ENCODE results near the gene PAWR.
A peak's percentile ranks its signal among the peaks of the same experiment; 100 is the strongest.
"Not testable (repeated sequence)": the region's sequence is repeated elsewhere in the genome, so short reads cannot be mapped to it uniquely, and the experiment has no call there.

PAWR gene

DNA sequence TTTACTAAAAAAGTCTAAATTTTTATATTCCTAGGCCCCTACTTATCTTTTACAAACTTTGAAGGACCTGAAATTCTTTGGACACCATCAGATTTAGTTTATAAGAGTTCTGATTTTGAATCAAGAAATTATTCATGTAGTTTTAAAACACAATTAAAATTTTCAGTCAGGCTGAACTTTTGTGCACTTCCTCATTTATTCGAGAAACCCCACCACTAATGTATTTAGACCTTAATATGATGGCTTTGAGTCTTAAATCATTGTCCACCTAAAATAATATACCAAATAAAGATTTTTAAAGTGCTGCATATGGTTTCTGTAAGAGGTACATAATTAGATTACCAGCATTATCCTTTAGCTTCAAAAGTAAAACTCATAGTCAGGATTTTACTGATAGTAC, 103.4 kb downstream of the PAWR start:
- DNase-seq, result no peak

DNA sequence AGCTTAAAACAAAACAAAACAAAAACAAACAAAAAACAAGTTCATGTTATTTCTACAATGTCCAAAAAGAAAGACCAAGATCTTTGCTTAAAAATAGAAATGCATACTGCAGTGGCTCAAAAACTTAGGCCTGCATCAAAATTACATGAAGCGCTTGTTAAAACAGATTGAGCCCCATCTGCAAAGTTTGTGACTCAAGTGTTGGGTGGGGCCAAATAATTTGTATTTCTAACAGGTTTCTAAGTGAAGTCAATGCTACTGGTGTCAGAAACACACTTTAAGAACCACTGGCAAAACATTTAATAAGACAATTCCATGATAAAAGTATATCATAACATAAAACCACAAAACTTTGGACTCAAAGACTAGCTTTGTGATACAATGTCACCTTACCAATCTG, 105.6 kb downstream of the PAWR start:
- DNase-seq, result no peak

DNA sequence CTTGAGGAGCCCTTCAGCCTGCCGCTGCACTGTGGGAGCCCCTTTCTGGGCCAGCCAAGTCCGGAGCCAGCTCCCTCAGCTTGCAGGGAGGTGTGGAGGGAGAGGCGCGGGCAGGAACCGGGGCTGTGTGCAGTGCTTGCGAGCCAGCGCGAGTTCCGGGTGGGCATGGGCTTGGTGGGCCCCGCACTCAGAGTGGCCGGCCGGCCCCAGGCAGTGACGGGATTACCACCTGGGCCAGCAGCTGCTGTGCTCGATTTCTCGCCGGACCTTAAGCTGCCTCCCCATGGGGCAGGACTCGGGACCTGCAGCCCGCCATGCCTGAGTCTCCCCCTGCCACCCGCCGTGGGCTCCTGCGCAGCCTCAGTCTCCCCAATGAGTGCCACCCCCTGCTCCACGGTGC, 116.9 kb downstream of the PAWR start:
- no peak for DNase-seq

DNA sequence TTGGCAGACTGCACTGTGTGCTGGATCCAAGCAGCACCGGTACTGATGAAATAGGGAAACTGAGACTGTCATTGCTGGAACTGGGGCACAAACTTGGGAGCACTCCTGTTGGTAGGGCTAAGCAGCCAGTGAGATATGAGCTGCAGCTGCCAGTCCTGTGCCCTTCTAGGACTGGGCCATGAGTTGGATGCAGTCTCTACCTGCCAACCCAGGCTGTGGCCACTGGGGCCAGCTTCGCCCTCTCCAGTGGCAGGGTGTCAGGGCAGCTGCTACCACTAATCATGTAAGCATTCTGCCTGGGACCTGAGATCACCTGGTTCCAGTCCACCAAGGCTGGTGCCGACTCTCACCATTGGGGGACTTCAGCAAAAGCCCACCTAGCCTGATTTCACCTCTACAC, 121.1 kb downstream of the PAWR start:
- no peak for DNase-seq

DNA sequence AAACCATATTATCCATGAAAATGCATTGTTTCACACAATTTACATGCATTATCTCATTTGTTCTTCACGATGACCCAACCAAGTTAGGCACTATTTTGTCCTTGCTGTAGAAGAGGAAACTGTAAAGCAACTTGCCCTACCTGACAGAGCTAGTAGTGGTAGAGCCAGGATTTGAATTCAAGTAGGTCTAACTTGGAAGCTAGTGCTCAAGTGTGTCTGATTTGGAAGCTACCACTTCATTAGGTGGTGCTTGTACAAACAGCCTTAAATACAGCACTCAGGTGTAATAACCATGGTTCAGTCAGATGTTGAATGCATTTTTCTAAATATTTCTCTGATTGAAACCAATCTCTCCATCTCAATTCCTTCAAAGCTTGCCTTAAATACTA, 123.6 kb downstream of the PAWR start:
- DNase-seq, result no peak

DNA sequence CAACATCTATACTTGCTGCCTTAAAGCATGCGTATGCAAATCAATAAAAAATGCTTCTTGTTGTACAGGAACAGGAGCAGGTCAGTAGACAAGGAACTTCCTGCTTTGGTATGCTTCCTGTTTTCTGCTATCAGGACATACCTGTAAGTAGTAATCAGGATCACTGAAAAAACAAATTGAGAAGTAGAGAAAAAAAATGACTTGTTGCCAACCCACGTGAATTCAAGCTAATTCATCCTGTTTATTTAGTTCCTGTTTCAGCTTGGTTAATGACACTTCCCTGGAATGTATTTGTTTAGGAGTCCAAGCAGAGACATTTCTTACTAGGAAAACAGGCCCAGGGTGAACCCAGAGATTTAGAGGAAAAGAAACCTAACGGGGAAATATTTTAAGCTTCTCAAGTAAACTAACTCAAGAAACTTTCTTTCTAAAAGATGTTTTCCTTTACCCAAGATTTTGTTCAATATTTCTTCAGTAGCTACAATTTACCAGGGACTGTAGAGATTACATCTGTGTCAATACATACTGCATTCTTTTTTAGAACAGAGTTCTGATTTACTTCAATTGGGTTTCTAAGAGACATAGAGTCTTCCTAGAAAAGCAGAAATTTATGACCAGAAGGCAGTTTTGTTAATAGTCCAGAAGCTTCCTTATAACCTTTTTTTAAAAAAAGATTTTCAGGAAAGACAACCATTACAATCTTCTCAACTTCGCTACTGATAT, 124.2 kb downstream of the PAWR start:
- no peak for DNase-seq

DNA sequence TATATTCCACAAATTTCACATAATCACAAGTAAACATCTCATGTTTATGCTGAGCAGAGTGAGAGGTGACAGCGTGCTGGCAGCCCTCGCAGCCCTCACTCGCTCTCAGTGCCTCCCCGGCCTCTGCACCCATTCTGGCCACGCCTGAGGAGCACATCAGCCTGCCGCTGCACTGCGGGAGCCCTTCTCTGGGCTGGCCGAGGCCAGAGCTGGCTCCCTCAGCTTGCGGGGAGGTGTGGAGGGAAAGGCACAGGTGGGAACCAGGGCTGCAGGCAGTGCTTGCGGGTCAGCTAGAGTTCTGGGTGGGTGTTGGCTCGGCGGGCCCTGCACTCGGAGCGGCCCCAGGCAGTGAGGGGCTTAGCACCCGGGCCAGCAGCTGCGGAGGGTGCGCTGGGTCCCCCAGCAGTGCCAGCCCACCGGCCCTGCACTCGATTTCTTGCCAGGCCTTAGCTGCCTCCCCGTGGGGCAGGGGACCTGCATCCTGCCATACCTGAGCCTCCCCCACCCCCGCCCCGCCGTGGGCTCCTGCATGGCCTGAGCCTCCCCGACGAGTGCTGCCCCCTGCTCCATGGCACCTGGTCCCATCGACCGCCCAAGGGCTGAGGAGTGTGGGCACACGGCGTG, 125.9 kb downstream of the PAWR start:
- not testable (repeated sequence) for DNase-seq

DNA sequence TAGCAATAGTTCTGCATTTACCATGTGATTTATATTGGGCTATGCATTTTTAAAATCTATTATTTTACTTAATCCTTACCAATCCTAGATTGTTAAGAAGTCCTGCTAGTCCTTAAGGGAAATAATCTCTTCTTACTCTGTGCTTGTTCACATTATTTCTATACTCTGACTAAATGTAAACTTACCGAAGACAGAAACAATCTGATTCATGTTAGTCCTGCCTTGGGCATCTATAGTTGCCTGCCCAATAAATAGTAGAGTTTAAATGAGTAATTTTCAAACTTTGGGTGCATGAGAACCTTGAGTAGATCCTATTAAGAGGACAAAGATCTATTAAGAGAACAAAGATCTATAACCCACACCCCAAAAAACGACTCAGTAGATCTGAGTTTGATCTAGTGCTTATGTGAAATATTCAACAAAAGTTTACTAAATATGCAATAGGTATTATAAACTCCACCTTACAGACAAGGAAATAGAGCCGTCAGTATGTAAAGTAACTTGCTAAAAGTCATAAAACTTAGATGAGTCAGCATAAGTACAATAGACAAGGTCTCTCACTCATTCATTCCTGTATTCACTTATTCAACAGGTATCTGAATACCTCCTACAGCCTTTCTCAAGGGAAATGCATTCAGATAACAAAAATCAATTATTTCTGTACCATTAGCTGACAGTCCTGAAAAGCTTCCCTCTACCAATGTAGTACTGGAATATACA, 127.6 kb downstream of the PAWR start:
- DNase-seq, result no peak

DNA sequence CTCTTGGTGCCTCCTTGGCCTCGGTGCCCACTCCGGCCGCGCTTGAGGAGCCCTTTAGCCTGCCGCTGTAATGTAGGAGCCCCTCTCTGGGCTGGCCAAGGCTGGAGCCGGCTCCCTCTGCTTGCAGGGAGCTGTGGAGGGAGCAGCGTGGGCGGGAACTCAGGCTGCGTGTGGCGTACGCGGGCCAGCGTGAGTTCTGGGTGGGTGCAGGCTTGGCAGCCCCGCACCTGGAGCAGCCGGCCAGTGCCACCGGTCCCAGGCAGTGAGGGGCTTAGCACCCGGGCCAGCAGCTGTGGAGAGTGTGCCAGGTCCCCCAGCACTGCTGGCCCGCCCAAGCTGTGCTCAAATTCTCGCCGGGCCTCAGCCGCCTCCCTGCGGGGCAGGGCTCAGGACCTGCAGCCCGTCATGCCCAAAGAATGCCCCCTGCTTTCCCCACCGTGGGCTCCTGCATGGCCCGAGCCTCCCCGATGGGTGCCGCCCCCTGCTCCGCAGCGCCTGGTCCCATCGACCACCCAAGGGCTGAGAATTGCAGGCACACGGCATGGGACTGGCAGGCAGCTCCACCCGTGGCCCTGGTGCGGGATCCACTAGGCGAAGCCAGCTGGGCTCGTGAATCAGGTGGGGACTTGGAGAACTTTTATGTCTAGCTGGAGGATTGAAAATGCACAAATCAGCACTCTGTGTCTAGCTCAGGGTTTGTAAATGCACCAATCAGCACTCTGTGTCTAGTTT, 129.2 kb downstream of the PAWR start:
- DNase-seq, result no peak

DNA sequence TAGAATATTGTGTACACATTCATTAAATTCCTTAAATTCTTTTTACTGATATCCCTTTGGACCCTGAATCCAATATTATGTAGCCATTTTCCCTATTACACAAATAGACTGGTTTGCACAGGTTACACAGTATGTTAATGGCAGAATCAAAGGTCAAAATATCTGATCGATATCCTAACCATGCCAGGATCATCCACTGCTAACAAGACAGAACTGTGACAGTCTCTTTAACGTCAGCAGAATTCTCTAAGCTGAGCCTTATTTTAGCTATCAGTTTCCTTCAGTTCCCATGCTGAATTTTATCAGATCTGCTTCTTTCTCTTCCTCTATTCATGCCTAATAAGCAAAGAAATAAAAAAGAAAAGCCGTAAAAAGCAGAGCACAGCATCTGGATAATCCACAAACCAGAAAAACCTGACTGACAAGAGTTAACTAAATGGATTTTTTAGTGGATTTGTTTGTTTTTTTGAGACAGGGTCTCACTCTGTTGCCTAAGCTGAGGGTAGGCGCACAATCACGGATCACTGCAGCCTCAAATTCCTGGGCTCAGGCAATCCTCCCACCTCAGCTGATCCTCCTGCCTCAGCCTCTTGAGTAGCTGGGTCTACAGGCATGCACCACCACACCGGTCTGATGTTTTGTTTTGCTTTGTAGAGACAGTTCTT, 130.4 kb downstream of the PAWR start:
- DNase-seq, result no peak

DNA sequence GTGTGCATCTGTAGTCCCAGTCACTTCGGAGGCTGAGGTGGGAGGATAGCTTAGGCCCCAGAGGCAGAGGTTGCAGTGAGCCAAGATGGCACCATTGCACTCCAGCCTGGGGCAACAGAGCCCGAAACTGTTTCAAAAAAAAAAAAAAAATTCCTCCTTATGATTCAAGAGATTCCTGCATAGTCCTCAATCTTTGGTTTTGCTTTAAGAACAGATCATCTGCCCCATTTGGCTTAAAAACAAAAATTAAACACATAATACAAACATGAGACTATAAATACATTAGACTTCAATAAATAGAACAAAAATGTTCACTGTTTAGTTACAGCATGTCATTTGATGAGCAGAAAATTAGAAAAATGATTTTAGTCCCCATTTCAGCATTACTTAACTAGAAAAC, 131.2 kb downstream of the PAWR start:
- DNase-seq, result no peak

DNA sequence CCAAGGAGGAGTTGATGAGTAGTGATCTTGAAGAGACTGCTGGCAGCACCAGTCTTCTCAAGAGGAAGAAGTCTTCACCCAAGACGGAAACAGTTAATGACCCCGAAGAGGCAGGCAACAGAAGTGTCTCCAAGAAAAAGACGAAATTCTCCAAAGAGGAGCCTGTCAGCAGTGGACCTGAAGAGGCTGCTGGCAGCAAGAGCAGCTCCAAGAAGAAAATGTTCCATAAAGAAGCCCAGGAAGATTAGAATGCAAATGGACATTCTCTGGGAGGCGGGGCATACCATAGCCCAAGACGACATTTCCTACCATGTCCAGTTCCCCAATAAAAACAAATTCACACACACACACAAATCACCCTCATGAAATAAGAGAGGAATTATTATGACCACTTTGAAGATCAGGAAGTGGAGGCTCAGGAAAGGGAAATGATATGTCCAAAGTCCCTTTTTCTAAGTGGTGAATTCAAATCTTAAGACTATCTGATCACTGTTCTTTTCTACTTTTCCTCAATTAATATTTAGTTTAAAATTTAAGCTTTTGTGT, 131.8 kb downstream of the PAWR start:
- no peak for DNase-seq

DNA sequence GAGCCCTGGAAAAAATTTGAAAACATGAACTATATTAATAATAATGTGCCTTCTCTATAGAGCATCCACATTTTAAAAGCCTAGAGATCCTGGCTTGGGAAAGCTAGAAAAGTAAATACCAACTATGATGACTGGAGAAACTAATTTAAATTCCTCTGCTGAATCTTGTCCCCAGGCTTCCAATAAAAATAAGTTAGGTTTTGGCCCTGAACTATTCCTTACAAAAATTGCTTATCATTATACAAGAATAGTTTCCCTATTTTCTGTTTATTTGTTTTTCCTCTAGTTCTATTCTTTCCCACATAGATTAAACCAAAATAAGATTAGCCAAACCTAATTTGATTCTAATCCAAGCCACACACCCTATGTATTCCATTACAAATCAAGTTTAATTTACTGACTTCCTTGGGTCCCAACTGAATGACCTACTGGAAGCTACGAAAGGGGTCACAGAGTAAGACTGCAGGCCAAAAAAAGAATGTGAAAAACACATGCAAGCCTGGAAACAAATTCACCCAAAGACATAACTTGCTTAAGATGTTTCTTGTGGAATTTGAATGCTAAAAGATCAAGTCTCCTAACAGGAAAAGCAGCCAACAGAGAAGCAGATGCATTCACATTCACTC, 133.0 kb downstream of the PAWR start:
- no peak for DNase-seq

DNA sequence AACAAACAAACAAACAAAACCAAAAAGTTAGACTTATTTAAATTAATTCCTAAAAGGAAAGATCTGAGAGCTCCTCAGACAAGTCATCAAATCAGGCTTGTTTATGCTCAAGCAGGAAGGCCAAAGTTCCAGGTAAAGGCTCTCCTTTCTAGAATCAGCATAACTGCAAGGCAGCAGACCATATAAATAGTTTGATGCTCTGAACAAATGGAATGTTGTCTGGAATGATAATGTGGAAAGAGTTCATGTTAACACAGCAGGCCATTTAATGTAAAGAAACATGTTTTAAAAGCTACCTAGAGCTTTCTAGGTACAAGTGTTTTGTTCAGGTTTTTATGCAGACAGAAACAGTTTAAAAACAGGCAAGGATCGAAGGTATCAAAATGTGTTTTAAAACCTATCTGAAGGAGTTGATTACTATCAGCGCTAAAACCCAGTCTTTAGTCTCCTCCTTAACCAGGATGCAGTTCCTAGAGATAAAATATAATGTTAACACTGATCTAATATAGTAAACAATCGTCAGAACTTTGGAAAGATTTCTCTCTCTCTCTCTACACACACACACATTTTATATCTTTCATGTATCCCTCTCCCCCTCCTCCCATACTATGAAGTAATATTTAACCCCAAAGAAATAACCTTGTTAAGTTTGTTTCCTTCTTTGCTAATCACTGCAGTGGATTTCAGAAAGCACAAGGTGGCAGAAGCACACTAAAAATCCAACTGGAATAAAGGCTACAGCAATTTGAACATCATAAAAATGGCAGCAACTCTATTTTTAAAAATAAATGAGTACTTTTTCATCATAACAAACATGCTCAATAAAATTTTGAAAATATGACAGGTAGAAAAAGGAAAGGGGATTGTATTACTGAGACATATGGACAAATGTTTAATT, 135.5 kb downstream of the PAWR start:
- DNase-seq, result peak; percentile 26 to 37

DNA sequence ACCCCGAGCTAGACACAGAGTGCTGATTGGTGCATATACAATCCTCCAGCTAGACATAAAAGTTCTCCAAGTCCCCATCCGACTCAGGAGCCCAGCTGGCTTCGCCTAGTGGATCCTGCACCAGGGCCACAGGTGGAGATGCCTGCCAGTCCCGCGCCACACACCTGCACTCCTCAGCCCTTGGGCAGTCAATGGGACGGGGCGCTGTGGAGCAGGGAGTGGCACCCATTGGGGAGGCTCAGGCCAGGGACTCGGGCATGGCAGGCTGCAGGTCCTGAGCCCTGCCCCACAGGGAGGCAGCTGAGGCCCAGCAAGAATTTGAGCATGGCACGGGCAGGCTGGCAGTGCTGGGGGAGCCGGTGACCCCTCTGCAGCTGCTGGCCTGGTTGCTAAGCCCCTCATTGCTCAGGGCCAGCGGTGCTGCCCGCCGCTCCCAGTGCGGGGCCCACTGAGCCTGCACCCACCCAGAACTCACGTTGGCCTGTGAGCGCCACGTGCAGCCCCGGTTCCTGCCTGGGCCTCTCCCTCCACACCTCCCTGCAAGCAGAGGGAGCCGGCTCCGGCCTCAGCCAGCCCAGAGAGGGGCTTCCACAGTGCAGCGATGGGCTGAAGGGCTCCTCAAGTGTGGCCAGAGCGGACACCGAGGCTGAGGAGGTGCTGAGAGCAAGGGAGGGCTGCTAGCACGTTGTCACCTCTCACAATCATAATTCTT, 136.7 kb downstream of the PAWR start:
- no peak for DNase-seq

DNA sequence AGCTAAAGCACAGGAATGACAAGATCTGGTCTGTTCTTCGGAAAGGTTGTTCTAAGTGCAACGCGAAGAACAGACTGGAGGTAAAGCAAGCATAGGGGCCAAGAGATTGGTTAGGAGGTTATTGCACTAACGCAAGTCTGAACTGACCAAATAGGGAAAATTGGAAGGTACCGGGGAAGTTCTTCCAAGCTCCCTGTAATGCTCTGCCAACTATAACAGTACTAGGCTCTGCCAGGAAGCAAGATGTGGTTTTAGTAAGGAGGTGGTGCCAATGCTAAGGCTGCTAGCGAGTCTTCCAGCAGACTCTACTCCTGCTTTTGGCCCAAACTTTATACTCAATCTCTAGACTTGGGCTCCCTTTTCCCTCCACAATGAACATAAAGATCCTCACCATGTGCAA, 138.6 kb downstream of the PAWR start:
- no peak for DNase-seq

DNA sequence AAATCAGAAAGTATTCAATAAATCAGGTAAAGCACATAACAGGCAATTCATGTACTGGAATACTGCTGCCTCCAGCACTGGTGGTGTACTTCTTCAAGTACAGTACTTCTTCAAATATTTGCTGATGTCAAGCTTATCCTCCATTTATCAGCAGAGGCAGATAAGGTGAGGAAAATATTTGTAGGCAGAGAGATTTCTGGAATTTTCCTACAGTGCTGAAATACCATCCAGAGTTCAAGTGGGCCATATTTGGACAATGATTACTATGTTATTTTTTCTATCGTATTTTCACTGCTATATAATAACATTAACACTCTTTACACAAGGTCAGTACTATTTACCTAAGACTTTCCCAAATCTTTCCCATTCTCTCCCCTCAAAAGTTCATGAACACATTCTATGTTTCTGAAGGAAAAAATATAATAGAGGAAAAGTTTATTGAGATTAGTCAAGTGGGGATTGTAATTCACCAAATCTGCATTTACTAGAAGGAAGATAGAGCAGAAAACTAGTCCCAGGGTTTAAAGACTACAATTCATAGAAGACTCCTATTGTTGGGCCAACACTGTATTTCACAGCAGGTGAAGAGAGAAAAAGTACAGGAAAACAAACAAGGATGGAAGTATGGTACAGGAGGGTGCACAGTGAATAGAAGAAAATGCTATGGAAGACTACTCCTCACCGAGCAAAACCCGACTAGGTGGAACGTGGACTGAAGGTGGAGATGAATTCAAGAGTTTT, 141.1 kb downstream of the PAWR start:
- DNase-seq, result no peak

DNA sequence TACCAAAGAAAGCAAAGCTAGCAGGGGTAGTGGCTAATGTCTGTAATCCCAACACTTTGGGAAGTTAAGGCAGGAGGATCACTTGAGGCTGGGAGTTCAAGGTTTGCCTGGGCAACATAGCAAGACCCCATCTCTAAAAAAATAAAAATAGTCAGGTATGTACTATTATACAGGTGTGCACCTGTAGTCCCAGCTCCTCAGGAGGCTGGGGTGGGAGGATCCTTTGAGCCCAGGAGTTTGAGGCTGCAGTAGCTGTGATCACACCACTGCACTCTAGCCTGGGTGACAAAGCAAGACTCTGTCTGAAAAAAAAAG, 142.2 kb downstream of the PAWR start:
- no peak for DNase-seq

DNA sequence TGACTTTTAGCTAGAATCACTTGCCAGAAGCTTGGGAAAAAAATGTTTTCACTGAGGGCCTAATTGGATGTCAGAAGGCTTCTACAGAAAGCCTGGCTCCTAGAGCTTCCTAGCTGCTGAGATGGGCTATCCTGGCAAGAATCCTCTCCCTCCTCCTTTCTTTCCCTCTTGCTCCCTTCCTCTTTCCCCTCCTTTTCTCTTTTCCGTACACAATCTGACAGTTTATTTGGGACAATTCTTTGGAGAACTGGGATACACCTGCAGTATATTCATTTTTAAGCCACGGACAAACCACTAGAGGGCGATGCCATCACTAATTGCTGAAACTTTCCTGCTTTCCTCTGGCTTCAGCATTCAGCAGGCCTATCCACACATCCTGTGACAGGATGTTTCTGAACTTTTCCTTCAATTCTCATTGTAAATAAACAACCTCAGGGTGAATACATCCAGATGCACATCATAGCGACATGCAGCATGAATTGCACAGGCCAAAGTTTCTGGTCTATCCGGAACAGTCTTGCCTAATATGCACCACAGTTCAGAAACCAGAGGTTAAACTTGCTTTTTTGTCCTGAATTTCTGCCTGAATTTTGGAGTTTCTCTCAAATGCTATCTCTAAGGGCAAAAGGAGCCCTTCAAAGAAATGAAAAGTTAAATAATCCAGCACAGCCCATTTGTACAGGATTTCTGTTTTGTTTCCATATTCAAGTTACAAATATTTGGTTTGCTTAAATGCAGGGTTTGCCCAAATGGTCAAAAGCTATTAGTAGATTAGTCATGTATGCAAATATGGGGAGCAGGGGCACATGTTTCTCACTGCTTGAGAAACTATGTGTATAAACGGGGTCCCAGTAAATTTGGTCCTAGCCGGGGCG, 142.8 kb downstream of the PAWR start:
- DNase-seq, result peak; percentile 43 to 61

Data from NCI-H2081 (cell line).